ENCODE measurements around the gene CCDC122.
A peak's percentile ranks its signal among the peaks of the same experiment; 100 is the strongest.
"Not testable (repeated sequence)": the region's sequence is repeated elsewhere in the genome, so short reads cannot be mapped to it uniquely, and the experiment has no call there.

Gene CCDC122

DNA sequence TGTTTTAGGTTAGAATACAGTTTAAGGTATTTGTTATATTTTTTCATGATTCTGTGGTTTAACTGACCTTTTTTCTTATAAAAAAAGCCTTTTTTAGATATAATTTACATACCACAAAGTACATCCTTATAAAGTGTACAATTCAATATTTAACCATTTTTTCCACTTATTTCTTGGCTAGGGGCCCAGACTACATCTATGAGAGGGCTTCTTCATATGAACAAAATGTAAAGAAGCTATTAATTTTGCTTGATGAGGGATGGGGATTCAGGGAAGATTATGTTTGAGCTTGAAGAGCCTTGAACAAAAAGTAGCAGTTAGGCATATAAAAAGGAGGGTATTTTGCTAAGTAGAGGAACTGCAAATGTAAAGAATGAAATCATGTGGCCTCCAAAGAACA is 2.2 kb downstream of the CCDC122 start:
- DNase-seq (ENCODE audit: low spot score) = no peak

GRCh38 chr13:43876366-43876765 is 3.2 kb downstream of the CCDC122 start:
- DNase-seq (ENCODE audit: low spot score) = no peak

DNA sequence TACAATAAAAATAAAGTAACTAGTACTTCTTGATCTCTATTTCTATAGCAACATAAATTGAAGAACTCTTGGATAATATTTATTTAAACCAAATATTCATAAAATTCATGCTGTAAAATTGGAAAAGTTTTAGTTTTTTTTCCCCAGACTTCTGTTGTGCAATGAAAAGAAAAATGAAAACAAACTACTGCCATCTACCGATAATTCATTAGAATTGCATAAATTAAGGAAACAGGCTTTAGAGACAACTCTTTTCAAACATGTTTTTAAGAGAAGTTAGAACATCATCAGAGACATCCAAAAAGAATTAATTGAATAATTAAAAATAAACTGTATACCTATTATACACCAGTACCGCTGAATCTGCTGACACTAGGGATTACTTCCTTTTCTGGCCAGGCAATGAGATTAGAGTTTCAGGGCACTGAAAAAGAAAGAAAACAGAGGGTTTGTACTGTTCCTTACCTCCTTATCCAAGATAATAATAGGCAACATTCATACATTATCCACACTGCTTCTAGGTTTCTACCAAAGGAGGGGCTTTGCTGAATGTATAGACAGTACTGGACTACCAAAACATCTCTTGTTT is 4.9 kb downstream of the CCDC122 start:
- peak; percentile 56 for DNase-seq (ENCODE audit: low spot score)

DNA sequence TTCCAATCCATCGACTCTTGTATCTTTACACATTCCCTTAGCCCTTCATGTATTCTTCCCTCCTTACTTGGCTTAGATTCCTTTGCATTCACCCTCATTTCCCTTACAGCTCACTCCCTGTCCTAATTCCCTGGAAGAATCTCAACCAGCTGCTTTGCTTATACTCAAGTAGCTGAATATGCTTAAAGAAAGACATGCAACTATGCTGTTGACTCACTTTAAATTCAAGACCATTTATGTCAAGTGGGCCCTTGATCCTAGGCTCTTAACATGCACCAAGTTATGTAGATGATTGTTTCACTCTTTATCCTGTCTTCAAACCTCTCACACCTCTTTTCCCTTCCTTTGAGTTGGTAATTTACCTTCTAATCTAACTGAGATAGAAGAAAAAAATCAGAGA is 7.4 kb downstream of the CCDC122 start:
- no peak for DNase-seq (ENCODE audit: low spot score)

DNA sequence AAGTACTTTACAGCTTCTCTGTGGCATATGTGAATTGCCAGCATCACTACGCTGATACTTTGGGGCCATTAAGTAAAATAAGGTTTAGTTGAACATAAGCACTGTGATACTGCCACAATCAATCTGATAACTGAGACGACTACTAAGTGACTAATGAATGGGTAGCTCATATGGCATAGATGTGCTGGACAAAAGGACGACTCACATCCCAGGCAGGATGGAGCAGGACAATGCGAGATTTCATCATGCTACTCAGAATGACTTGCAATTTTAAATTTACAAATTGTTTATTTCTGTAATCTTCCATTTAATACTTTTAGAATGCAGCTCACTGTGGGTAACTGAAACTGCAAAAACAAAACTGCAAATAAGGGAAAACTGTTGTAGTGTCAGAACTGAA is 13.6 kb downstream of the CCDC122 start:
- no peak for DNase-seq (ENCODE audit: low spot score)

DNA sequence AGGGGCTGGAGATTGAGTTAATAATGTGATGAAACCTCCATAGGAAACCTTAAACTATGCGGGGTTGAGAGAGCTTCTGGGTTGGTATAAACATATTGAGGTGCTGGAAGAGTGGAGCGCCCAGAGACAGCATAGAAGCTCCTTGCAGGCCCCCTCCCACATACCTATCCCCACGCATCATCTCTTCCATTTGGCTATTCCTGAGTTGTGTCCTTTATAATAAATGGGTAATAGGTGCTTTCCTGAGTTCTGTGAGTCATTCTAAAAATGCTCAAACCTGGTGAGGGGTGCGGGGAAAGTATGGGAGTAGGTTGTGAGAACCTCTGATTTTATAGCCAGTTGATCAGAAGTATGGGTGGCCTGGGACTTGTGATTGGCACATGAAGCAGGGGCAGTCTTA is 14.6 kb downstream of the CCDC122 start:
- no peak for DNase-seq (ENCODE audit: low spot score)

DNA sequence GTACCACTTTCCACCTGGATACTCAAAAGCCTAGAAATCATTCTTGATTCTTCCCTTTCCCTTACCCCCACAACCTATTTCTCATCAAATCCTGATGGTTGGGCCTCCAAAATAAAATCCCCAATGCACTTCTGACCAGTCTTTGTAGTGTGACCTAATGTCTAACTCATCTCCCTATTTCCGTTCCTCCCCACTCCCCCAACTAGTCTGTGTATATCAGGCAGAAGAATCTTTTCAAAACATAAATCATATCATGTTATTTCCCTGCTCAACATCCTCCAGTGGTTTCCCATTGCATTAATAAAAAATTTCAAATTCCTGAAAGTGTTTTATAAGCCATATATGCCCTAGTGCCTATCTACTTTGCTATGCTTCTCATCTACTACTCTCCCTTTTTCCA is 17.7 kb downstream of the CCDC122 start:
- no peak for DNase-seq (ENCODE audit: low spot score)

DNA sequence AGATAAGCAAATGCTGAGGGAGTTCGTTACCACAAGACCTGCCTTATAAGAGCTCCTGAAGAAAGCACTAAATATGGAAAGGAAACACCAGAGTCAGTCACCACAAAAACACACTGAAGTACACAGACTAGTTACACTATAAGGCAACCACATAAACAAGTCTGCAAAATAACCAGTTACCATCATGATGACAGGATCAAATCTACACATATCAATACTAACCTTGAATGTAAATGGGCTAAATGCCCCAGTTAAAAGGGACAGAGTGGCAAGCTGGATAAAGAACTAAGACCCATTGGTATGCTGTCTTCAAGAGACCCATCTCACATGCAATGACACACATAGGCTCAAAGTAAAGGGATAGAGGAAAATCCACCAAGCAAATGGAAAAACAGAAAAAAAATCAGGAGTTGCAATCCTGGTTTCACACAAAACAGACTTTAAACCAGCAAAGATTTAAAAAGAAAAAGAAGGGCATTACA is 26.6 kb downstream of the CCDC122 start:
- DNase-seq (ENCODE audit: low spot score) = no peak

- DNase-seq (ENCODE audit: low spot score) = no peak
Measured at GRCh38 chr13:43850873-43851272, 28.7 kb downstream of the CCDC122 start.

GRCh38 chr13:43848001-43848649 is 31.4 kb downstream of the CCDC122 start:
- no peak for DNase-seq (ENCODE audit: low spot score)

DNA sequence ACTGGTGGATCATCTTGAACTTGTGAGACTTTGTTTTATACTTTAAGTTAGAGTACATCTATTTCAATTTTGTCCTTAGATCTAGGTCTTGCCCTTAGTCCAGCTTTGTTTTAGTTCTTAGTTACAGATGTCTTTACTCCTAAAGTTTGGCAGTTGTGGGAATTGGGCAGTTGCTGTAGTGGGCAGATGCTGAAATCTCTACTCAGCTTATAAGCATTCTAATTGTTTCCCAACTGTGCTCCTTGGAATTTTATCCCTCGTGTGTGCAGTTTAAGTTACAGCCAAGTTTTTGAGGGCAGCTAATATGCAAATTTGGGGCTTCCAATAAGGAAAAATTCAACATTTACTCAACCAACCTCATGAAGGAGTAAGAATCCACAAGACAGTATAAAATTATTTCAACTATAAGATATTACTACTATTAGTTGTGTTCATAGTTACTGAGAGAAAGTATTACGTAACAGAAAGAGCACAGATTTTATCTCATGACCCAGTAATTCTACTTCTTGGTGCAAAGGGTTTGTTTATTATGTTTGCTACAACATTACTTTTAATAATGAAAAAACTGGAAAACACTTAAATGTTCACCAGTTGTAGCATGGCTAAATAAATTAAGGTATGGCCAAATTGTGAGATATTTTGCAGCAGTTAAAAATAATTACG is 32.9 kb downstream of the CCDC122 start:
- DNase-seq (ENCODE audit: low spot score) = no peak

- DNase-seq (ENCODE audit: low spot score) = no peak
Measured at GRCh38 chr13:43838909-43839308, 40.6 kb downstream of the CCDC122 start.

DNA sequence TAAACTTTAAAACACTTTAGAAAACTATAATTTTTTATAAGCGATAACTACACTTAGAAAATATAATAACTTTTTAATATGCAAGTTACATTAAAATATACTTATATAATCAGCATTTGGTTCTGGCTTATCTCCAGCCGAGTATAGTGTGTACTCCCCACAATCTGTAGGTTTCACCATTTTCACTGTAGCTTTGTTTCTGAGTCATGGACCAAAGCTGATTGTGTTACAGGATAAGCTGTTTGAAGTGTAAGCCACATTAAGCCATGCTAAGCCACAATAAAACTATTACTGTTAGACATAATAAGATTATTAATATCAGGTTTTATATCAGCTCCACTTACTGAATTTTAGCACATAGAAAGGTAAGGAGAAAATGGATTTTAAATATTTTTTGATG is 43.8 kb downstream of the CCDC122 start:
- no peak for DNase-seq (ENCODE audit: low spot score)

- no peak for DNase-seq (ENCODE audit: low spot score)
Measured at GRCh38 chr13:43831088-43831487, 48.5 kb downstream of the CCDC122 start.

DNA sequence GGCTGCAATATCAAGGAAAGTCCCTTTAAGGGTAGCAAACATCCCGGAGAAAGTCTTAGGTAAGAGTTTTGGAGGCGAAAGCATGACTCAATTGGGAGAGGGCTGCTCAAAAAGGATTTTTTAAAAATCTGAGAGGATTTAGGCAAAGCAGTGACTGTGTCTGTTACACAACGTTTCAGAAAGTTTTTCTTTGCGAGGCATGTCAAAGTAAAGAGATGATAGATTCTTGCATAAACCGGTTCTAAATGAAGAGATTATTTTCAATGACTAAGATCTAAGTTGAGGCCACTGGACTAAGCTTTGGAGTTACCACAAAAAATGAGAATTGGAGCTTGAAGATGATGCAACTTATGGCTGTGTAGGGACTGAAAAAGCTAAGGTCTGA is 49.1 kb downstream of the CCDC122 start:
- no peak for DNase-seq (ENCODE audit: low spot score)

GRCh38 chr13:43824656-43825055 is 54.9 kb downstream of the CCDC122 start:
- DNase-seq (ENCODE audit: low spot score) = not testable (repeated sequence)

DNA sequence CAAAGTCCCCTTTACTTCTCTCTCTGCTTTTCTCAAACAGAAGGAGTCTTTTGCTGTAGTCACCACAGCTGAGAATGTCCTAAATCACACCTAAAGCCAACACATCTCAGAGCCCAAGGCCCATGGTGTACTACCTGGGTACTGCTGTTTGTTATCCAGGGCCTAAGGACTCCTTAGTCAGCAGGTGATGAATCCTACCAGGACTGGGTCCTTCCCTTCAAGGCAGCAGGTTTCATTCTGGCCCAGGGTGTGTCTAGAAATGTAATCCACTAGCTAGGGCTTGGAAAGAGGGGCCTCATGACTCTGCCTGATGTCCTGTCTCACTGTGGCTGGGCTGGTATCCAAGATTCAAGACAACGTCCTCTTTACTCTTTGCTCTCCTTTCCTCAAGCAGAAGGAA is 56.6 kb downstream of the CCDC122 start:
- DNase-seq (ENCODE audit: low spot score) = no peak

DNA sequence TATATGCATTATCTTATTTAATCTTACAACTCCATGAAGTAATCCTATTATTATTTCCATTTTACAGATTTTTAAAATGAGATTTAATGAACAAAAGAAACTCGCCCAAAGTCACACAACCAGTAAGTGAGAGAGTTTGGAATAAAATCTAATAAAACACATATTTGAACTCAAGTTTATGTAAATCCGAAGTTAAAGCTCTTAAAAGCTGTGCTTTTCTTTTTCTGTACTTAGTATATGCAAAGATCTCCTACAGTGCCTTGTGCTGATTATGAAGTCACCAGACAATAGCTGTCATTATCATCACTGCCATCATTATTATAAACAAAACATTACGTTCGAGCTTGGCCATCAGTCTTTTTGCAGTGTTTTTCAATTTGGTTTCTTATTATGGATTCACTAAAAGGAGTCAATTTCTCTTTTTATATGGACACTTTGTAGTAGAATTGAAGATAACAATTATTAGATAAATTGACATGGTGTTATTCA is 63.1 kb downstream of the CCDC122 start:
- DNase-seq (ENCODE audit: low spot score) = no peak

GRCh38 chr13:43815204-43815603 is 64.3 kb downstream of the CCDC122 start:
- no peak for DNase-seq (ENCODE audit: low spot score)

DNA sequence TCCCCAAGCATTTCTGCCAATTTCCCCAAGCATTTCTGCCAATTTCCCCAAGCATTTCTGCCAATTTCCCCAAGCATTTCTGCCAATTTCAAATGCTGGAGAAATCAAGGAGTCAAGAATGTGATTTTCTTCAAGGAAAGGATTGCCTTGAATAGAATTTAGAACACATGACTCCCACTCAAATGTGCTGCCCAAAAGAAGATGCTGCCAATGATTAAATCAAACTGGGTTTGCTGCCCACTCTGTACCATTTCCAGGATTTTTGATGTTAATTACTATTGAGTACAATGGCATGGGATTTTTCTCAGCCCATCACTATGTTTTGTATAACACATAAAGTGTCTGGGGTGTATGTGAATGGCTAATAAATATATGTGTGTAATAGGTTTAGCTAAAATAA is 70.9 kb downstream of the CCDC122 start:
- DNase-seq (ENCODE audit: low spot score) = no peak

DNA sequence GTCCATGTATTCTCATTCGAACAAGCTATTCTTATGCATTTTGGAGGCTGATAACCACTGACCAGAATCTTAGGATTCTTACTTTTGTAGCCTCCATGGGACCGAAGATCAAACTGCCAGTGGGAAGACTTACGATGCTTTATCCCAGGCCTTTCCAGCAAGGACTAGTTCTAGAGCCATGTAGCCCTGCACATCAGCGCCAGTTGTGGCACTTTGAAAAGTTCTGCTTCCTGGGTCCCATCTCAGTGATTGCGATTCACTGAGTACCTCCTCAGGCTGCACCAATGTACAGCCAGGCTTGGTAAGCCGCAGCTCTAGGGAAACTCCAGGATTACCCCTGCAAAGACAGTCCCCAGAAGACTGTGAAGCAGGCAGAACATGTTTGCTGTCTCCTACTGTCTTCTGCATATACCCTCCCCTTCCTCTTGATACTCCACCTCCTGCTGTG is 73.8 kb downstream of the CCDC122 start:
- no peak for DNase-seq (ENCODE audit: low spot score)

GRCh38 chr13:43805071-43805468 is 74.5 kb downstream of the CCDC122 start:
- DNase-seq (ENCODE audit: low spot score) = peak; percentile 63

DNA sequence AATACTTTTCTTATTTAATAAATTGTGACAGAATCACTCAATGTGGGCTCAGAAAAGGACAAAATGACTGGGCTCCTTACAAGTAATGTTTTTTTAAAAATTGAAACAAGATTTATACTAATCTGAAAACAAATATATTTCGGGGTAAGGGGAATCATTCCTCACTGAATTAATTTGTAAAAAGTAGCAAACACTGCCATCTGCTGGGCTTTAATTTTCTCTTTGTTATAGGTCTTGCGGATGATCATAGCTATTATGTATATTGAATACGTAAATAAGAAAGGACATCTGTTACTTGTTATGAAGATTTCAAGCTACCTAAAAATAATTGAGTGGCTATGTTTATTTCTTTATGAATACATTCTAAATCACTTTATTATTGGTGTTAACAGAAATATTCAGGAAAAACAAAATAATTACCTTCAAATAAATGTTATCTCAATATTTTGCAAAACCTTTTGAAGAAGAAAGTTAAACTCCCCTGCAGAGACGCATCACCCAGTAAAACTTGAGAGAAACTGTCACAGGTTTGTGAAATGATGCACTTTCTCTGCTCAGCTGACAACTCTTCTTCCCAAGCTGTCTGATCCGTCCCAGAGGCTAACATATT is 75.0 kb downstream of the CCDC122 start:
- DNase-seq (ENCODE audit: low spot score) = peak; percentile 56

Data from LoVo (cell line).